Chondrocyte (in vitro differentiated cells): ENCODE data around the gene SH3D21. TPM values are rescaled to one million over a fixed set of nuclear protein-coding genes. Genes with fewer than 3 reads are reported as not detected.

Experiments
- DNase-seq: peaks from one replicate; pipeline ENCODE4 v3.0.0; 2021; ENCODE audit warnings: mixed read lengths, low spot score
- H3K27ac Mint-ChIP-seq: one replicate; pipeline ENCODE4 v1.8.0; 2021; ENCODE audit warnings: mild to moderate bottlenecking, moderate library complexity, mixed read lengths; ENCODE audit not compliant: unreplicated experiment
- H3K27me3 Mint-ChIP-seq: 2 replicates; pipeline ENCODE4 v1.8.0; 2021; ENCODE audit warnings: low read depth, mixed read lengths
- H3K36me3 Mint-ChIP-seq: 2 replicates; pipeline ENCODE4 v1.8.0; 2021; ENCODE audit warnings: low read depth, mixed read lengths
- H3K4me1 Mint-ChIP-seq: 2 replicates; pipeline ENCODE4 v1.8.0; 2021; ENCODE audit warnings: low read depth, mild to moderate bottlenecking, mixed read lengths
- H3K4me3 Mint-ChIP-seq: one replicate; pipeline ENCODE4 v1.8.0; 2021; ENCODE audit warnings: mild to moderate bottlenecking, moderate library complexity, mixed read lengths; ENCODE audit not compliant: unreplicated experiment
- H3K9me3 Mint-ChIP-seq: 2 replicates; pipeline ENCODE4 v1.8.0; 2021; ENCODE audit warnings: low read depth, mixed read lengths
- CTCF ChIP-seq: fragments of 200-600 bp; sonication (generic); IDR thresholded peaks from 2 replicates; pipeline ENCODE4 v1.5.0; 2021; ENCODE audit warnings: antibody characterized with exemption, mild to moderate bottlenecking, moderate library complexity
- total RNA-seq: library from RNA; stranded (reverse); gene quantifications from 3 replicates; pipeline ENCODE4 v1.2.1, GENCODE V29; 2021

Gene SH3D21
- total RNA-seq, 1 donor from 2014 or later = 10.8 TPM

- H3K27me3 Mint-ChIP-seq = no peaks in the 10 kb centered on the region
- peak within 1 kb of the TSS; percentile 77 for H3K4me3 Mint-ChIP-seq
- H3K36me3 Mint-ChIP-seq = peaks cover 2% of the 10 kb centered on the region
- H3K27ac Mint-ChIP-seq = peak within 1 kb of the TSS; percentile 91
- no peak for TF ChIP-seq CTCF
- H3K9me3 Mint-ChIP-seq = no peaks in the 10 kb centered on the region
- no peak for DNase-seq
- H3K4me1 Mint-ChIP-seq = peaks cover 47% of the 10 kb centered on the region
These were observed 17.6 kb downstream of the SH3D21 start, which contains the start of gene EVA1B for GRCh38 chr1:36323636-36324352. Gene EVA1B (minus strand): TSS chr1:36323645. CDS start chr1:36323037, 608 bp downstream.

- H3K27me3 Mint-ChIP-seq = no peaks in the 10 kb centered on the region
- H3K36me3 Mint-ChIP-seq = peaks cover 2% of the 10 kb centered on the region
- DNase-seq = no peak
- peaks cover 50% of the 10 kb centered on the region for H3K4me1 Mint-ChIP-seq
- H3K27ac Mint-ChIP-seq = no peak overlapping the region
- no peaks in the 10 kb centered on the region for H3K9me3 Mint-ChIP-seq
- no peak overlapping the region for H3K4me3 Mint-ChIP-seq
- no peak for TF ChIP-seq CTCF
These were observed 18.2 kb downstream of the SH3D21 start for GRCh38 chr1:36324353-36324703.

GRCh38 chr1:36326499-36326898, 20.3 kb downstream of the SH3D21 start:
- no peak for TF ChIP-seq CTCF
- H3K27me3 Mint-ChIP-seq = no peaks in the 10 kb centered on the region
- peaks cover 42% of the 10 kb centered on the region for H3K4me1 Mint-ChIP-seq
- peaks cover 2% of the 10 kb centered on the region for H3K36me3 Mint-ChIP-seq
- DNase-seq = no peak
- H3K27ac Mint-ChIP-seq = peak overlapping the region; percentile 80
- no peak overlapping the region for H3K4me3 Mint-ChIP-seq
- no peaks in the 10 kb centered on the region for H3K9me3 Mint-ChIP-seq

GRCh38 chr1:36327421-36328087, 21.4 kb downstream of the SH3D21 start:
- no peak overlapping the region for H3K4me3 Mint-ChIP-seq
- peaks cover 37% of the 10 kb centered on the region for H3K4me1 Mint-ChIP-seq
- H3K36me3 Mint-ChIP-seq = peaks cover 2% of the 10 kb centered on the region
- H3K27ac Mint-ChIP-seq = peak overlapping the region; percentile 80
- H3K27me3 Mint-ChIP-seq = no peaks in the 10 kb centered on the region
- no peaks in the 10 kb centered on the region for H3K9me3 Mint-ChIP-seq
- no peak for TF ChIP-seq CTCF
- DNase-seq = no peak

- H3K4me1 Mint-ChIP-seq = peaks cover 37% of the 10 kb centered on the region
- DNase-seq = no peak
- H3K27ac Mint-ChIP-seq = peak overlapping the region; percentile 4
These were observed 21.9 kb downstream of the SH3D21 start for GRCh38 chr1:36328088-36328480.

More at GRCh38 chr1:36328088-36328480, 21.9 kb downstream of the SH3D21 start:
- Mint-ChIP-seq H3K36me3 (peaks cover 2% of the 10 kb centered on the region), H3K9me3 (no peaks in the 10 kb centered on the region), H3K27me3 (no peaks in the 10 kb centered on the region), H3K4me3 (no peak overlapping the region)
- TF ChIP-seq CTCF = no peak
